Lung microvascular endothelial cell (primary cell): ENCODE measurements around the gene KLRF1. TPM values are rescaled to one million over a fixed set of nuclear protein-coding genes. Genes with fewer than 3 reads are reported as not detected.

Experiments used
- DNase-seq, 2 donors: peaks; one replicate each; pipeline versions ENCODE4 v3.0.0 to v3.0.0-alpha.2; 2010; ENCODE audit warnings: low read depth in 2 of 2
- total RNA-seq: library from RNA; depleted of rRNA; stranded (reverse); fragments of >200 nt; gene quantifications from 2 replicates; pipeline ENCODE4 v1.2.1, GENCODE V29; 2014

Gene KLRF1, protein sequence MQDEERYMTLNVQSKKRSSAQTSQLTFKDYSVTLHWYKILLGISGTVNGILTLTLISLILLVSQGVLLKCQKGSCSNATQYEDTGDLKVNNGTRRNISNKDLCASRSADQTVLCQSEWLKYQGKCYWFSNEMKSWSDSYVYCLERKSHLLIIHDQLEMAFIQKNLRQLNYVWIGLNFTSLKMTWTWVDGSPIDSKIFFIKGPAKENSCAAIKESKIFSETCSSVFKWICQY
- total RNA-seq, result 0.20 TPM in 1 of 2 replicates, not detected in the other

DNA sequence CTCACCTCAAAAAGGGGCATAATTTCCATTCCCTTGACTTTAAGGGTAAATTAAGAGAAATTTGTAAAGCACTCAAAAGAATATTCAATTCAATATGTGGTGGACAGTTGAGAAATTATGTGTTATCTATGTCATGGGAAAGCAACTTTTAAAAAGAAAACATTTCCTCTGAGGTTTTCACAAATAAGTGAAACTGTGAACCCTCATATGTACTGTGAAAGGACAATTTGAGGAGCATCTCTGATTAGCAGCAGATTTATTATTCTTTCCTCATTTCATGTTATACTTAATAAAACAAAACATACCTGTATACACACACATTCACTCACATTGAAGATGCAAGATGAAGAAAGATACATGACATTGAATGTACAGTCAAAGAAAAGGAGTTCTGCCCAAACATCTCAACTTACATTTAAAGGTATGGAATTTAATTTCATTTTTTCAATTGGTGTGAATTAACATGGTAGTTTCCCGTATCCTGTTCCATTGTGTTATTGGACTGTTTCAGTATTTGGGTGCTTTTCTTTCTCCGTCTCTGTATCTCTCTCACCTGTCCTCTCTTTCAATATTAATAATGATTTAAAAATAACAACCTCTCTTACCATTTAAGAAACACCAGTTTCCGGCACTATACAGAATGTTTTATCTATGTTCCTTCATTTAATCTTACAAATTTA lies at the start of gene KLRF1:
TSS of gene KLRF1 (plus strand) at position 273 of the 680 bp plus-strand sequence. CDS start at position 337, 64 bp downstream.
- no peak for DNase-seq

DNA sequence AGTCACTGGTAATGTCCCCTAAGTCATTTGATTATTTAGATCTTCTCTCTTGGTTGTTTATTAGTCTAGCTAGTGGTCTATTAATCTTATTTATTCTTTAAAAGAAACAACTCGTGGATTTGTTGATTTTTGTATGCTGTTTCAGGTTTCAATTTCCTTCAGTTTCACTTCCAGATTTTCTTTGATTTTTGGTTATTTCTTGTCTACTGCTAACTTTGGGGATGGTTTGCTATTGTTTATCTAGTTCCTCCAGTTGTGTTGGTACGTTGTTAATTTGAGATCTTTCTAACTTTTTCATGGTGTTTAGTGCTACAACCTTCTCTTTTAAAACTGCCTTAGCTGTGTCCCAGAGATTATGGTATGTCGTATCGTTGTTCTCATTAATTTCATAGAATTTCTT lies 48.1 kb upstream of the KLRF1 start:
- no peak for DNase-seq

DNA sequence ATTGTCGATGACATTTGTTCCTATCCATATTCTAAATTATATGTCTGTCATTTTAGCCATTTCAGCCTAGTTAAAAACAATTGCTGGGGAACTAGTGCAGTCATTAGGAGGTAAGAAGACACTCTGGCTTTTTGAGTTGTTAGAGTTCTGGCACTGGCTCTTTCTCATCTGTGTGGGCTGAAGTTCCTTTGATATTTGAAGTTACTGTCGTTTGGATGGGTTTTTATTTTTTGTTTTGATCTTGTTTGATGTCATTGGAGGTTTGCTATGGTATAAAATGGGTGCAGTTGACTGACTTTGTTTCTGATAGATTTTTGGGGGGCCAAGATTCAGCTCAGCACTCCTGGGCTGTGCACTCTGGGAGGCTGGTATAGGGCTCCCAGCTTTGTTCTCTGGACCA lies 45.9 kb upstream of the KLRF1 start:
- no peak for DNase-seq

DNA sequence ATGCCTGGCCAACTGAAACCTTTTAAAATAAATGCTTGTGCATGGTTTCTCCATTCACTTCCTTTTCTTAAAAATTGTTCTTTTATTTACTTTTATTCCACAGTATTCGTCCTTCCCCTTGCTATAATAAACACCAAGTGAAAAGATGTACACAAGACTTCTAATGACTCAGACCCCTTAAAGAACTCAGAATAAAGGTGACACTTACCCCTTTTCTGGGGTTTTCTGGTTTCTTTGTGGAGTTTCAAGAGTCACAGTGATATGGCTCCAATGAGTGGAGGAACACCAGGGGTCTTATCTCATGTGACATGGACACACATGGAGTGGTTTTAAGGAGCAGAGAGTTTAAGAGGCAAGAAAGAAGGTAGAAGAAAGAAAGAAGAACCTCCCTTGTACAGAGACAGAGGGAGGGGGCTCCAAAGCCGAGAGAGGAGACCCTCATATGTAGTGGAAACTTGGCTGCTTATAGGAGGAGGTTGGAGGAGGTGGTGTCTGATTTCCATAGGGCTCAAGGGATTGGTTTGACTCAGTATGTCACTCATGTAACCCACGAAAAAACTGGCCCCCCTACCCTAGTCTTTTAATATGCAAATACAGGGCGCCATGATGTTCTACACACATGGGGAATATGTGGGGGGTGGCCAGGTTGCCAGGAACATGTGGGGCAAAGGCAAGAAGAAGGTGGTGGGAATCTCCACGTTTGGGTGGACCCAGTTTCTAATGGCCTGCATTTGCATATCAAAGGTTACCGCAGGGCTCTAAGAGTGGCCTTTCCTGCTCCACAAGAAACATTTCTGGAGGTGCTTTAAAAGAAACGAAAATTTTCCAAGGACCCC lies 44.5 kb upstream of the KLRF1 start:
- no peak for DNase-seq

DNA sequence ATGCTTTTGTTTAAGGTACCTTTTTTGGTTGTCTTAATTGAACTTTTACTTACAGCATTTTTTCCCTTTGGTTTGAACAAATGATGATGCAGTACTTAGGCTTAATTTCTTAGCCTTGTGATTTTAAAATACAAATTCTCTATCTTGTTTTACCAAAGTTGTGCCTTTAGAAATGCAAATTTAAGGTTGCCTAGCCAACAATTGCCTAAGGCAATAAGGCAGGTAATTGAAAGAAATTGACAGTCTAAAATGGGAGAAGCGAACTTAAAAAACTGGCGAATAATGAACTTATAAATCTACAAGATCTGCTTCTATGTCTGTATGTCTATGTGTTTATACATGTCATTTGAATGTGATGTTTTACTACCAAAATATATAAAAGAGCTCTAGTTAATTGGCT lies 43.0 kb upstream of the KLRF1 start:
- DNase-seq, result no peak

DNA sequence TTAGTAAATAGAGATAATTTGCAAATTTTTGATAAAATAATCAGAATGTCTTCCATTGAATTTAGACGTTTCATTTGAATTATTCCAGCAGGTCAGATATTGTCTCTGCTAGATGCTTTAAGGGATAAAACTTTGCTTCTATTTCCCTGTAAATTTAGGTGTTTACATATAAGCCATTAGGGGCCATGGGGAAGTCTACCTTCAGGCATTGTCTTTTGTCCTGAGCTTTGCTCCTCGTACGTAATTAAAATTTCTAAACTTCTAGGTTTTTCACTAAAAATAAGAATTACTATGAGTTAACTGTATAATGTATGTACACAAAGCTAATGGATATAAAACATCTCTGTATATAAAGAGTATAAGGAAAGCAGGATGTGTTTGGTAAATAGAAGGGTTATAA lies 42.5 kb upstream of the KLRF1 start:
- DNase-seq, result no peak

DNA sequence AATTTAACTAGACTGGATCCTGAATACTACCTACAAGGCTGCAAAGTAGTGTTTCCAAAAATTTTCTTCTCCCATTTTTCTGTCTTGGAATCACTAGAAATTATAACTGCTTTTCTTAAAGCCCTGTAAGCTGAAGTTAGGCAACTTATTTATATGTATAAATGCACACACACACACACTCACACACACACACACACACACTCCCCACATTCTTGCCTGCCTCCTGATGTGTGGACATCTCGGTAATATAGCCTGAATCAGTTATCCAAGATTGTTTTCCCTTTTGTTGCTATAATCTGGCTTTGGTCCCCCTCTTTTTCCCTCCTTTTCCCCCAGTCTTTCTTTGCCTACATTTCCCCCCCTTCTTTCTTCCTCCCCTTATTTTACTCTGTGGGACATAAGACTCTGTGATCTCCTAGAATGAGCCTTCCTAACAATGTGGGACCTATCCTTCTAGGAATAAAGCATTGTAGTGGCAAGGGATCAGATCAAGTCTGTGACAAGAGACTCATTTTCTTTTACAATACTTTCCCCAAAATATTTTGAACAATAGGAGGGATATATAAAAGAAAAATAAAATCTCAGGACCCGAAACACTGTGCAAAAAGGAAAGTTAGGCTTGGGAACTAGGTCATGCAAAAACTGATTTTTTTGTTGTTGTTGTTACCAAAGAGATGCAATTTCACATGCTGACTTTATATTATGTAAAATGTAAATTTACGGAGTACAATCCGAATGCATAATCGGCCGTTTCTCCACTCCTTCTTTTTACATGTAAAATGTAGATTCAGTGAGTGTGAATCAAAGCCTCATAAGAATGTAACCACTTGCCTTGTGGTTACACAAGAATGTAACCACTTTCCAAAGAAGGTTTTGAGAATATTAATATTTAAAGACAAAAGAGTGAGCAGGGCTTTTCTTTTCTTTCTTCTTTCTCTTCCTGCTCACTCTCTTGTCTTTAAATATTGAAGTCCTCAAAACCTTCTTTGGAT lies 40.3 kb upstream of the KLRF1 start:
- DNase-seq, result no peak

DNA sequence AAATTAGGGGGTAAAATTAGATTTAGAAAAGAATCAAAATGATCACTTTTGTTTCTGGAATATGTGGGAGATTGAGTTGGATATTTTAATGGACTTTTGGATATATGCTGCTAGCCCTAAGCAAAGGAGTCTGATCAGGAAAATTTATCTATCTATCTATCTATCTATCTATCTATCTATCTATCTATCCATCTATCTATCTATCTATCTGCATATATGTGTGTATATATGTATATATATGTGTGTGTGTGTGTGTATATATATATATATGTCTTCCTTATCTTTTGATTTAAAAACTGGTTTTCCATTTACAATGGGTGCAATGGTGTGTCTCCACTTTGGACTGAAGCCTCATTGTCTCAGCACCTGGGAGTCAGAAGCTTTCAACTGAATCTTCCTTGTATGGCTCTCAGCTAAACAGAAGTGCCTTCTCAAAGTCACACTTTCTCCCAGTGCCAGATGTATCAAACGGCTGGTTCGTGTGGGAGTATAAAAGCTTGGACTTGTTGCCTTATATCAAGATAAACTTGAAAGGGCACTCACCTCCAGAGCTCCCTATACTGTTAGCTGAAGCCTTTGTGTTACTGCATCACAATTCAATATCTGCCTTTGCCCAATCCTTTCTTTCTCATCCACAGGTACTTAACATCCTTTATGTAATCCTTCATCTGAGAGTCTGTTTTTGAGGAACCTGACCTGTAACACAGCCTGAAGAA lies 34.9 kb upstream of the KLRF1 start:
- DNase-seq, result no peak

DNA sequence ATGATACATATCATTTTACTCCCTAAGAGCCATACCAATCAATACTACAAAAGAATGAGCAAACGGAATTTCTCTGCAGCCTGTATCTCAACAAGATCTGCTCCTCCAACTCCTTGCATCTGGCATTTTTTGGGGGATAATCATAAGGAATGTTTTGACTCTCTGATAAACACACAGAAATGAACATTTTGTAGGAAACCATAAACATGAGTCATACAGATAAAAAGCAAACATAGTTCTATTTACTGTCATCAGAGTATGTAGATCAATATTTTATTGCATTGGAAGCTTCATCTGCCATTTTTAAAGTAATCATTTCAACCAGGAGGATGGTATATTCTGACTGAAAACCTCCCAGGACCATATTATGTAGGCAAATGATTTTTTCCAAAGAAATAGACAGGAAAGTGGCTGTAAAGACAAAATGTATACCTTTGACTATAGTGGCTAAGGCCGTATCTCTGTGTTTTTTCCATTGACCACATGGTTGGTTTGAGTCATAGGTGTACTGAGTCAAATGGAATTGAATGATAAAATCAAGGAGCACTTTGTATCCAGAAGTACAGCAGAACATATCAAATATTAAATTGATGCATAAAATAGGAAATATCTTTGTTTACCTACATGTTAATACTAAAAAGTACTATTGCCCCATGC lies 34.2 kb upstream of the KLRF1 start:
- DNase-seq, result peak in 1 of 2 donors; percentile 23

DNA sequence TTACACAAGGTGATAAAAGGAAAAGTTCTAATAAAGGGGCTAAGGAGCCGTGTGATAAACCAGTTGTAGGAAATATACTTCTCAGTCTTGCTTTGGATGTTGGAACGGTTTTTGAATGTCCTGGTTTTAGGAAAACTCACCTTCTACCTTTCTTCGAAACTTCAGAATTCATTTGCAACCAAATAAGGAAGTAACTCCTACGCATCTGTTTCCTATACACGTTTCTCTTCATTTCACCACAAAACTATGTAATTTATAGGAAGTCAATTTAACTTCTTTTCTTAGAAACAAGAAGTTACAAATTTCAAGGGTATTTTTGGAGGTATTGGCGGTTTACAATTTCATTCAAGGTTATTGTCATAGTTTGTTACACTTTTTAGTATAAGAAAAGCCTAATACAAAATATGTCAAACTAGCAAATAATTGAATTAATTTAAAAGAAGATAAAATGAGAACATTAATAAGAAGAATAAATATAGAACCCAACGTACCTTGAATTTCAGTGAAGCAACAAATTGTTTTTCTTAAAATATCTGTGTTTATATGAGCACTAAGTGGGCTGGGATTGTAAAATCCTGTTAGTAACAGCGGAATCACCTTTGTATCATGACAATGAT lies 33.4 kb upstream of the KLRF1 start:
- no peak for DNase-seq

DNA sequence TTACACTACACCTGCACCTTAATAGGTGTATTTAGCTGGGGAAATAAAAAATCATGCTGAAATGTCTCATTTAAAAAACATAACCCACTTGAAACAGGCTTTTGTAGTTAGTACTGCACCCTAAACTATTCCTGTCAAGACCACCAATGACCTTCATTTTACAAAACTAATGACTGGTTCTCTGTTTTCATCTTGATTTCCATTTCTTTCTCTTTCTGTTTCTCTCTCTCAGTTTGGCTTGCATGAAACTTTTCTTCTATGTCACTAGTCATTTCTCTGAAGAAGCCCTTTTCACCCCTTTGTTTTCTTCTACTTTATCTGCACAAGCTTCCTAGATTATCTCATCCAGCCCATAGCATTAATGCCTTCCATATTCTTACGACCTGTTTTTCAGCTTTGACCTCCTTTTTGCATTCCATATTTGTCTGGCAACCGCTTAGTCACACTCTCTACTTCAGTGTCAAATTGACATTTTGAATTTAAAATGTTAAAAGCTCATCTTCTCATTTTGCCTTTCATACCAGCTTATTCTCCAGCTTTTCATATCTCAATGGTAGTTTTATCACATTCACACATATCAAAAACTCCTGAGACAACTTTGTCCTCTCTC lies 32.7 kb upstream of the KLRF1 start:
- no peak for DNase-seq

DNA sequence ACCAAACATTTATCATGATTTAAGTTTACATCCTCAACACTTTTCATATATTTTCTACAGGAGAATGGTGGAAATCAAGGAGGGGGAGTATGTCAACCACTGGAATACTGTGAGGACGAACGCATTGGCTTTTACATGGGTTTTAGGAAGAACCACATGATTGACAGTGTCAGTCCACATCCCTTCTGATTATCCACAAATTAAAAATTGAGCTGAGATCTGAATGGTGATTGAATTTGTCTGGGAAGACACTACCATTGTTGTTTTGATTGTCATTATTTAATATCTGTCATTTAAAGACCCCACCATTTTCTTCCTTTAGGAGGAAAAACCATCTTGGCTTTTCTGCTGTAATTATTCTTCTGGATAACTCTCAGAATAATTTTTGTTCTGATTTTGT lies 31.3 kb upstream of the KLRF1 start:
- no peak for DNase-seq

DNA sequence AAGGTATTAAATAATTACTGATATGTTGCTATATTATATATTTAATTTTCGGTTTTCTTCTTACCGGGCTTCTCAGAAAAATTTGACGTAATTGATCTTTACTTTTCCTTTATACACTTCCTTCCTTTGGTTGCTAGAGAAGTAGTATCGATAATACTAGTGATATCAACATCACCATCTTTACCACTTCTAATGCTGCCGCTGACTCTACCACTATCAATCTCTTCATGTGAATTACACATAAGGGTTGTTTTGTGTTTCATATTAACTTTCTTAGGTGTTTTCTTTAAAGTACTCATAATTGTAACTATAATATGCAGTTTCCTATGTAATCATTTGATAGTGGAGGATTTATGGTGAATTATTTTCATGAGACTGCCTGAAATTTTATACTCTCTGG lies 30.9 kb upstream of the KLRF1 start:
- DNase-seq, result no peak

DNA sequence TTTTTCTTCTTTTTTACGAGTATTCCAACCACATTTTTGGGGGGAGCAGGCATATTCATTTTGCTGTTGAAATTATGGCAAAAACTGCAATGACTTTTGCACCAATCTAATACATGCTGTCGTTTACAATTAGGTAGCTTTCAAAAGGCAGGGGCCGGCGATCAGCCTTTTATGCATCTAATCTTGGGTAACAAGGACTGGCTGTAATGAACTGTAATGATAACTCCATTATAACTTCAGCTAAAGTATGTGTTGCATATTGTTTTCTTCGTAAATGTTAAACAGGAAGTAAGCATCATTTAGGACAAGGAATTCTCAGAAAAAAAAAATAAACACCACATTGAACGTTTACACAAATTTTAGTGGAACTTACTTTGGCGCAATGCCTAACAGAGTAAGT lies 30.3 kb upstream of the KLRF1 start:
- no peak for DNase-seq

DNA sequence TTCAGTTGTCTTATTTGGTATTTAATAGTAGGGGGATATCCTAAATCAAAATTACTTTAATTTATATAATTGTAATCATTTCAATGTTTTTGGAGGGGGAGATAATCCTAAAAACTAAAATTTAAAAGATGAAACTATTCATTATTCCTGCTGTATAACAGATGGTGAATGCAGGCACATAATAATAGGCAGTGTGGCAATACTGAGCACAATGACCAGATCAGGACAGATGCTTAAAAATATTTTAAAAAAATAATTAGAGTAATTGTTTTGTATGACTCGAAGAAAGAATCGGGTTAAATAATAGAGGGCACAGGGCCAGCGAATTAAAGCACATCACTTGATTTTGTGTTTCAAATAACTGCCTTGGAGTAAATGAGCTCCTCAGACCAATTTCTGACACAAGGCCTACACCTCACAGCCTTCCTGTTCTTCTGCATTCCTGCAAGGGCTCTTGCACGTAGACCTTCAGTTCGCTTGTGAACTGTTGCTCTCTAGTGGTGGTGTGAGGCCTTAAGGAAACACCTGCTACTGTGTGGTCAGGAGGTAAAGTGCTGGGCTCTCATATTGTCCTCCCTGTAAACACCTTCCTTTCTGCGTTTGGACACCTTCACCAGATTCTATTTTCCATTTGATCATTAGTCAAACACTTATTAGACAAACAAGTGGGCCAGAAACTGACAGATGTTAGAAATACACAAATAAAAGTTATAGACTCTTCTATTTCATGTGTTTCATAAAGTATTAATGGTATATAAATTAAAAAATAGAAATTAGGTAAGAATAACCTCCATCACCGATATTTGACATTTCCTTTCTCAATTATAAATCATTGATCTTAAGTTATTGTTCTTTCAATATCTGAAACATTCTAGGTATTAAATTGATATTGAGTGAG lies 29.3 kb upstream of the KLRF1 start:
- peak; percentile 55 to 90 for DNase-seq

DNA sequence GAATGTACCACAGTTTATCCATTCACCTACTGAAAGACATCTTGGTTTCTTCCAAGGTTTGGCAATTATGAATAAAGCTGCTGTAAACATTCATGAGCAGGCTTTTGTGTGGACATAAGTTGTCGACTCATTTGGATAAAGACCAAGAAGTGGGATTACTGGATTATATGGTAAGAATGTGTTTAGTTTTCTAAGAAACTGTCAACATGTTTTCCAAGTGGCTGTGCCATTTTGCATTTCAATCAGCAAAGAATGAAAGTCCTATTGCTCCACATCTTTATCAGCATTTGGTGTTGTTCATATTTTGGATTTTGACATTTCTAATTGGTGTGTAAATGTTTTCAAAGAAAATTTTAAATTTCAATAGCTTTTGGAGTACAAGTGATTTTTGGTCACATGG lies 27.3 kb upstream of the KLRF1 start:
- no peak for DNase-seq

DNA sequence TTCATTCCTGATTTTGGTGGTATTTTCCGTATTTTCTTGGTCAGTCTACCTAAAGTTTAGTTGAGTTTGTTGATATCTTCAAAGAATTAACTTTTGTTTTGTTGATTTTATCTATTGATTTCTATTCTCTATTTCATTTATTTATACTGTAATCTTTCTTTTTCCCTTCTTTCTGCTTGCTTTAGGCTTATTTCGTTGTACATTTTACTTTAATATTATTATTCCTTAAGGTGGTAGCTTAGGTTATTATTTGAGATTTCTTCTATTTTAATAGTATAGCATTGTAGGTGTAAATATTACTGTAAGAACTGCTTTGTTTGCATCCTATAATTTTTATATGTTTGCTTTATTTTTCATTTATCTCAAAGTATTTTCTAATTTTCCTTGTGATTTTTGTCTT lies 21.4 kb upstream of the KLRF1 start:
- no peak for DNase-seq

DNA sequence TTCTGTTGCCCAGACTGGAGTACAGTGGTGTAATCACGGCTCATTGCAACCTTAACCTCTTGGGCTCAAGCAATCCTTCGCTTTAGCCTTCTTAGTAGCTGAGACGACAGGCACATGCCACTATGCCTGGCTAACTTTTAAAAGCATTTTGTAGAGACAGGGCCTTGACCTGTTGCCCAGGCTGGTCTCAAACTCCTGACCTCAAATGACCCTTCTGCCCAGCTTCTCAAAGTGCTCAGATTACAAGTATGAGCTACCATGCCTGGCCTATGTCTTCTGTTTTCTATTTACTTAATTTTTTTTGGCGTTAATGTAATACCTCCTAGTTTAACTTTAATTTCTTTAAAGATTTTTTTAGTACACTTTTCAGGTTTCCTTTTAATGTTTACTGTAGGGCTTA lies 20.6 kb upstream of the KLRF1 start:
- DNase-seq, result no peak
